HG02840 (cell line): ENCODE data around the gene AP4E1.
"Not testable (repeated sequence)": the region's sequence is repeated elsewhere in the genome, so short reads cannot be mapped to it uniquely, and the experiment has no call there.

Experiments
- ATAC-seq: cut with Tn5 transposase; IDR thresholded peaks from one replicate; pipeline ENCODE4 v1.9.1; 2021; ENCODE audit warnings: mild to moderate bottlenecking, moderate library complexity, moderate number of reproducible peaks; ENCODE audit not compliant: unreplicated experiment, low FRiP score

Gene AP4E1

GRCh38 chr15:51006336-51006985 lies 98.0 kb downstream of the AP4E1 start:
- no peak for ATAC-seq

- ATAC-seq, result no peak
Observed at GRCh38 chr15:51007131-51007666, 98.7 kb downstream of the AP4E1 start.

- no peak for ATAC-seq
Observed at GRCh38 chr15:51011212-51011611, 102.7 kb downstream of the AP4E1 start.

- no peak for ATAC-seq
Observed at GRCh38 chr15:51016615-51017014, 108.1 kb downstream of the AP4E1 start.

GRCh38 chr15:51022206-51022605 lies 113.7 kb downstream of the AP4E1 start:
- ATAC-seq, result no peak

GRCh38 chr15:51023499-51023898 lies 115.0 kb downstream of the AP4E1 start:
- no peak for ATAC-seq

GRCh38 chr15:51024735-51025453 lies 116.4 kb downstream of the AP4E1 start:
- no peak for ATAC-seq

GRCh38 chr15:51025454-51025846 lies 117.0 kb downstream of the AP4E1 start:
- no peak for ATAC-seq

GRCh38 chr15:51030649-51031316 lies 122.3 kb downstream of the AP4E1 start:
- ATAC-seq, result no peak

- not testable (repeated sequence) for ATAC-seq
Observed at GRCh38 chr15:51037474-51037873, 129.0 kb downstream of the AP4E1 start.

- no peak for ATAC-seq
Observed at GRCh38 chr15:51038162-51038973, 129.9 kb downstream of the AP4E1 start.

- no peak for ATAC-seq
Observed at GRCh38 chr15:51038974-51039319, 130.5 kb downstream of the AP4E1 start.

- ATAC-seq, result no peak
Observed at GRCh38 chr15:51044037-51044727, 135.7 kb downstream of the AP4E1 start.

GRCh38 chr15:51046016-51046415 lies 137.5 kb downstream of the AP4E1 start:
- ATAC-seq, result no peak

GRCh38 chr15:51046799-51047449 lies 138.4 kb downstream of the AP4E1 start:
- ATAC-seq, result no peak

- ATAC-seq, result no peak
Observed at GRCh38 chr15:51048308-51048707, 139.8 kb downstream of the AP4E1 start.

GRCh38 chr15:51049081-51049480 lies 140.6 kb downstream of the AP4E1 start:
- ATAC-seq, result no peak

GRCh38 chr15:51051776-51052175 lies 143.3 kb downstream of the AP4E1 start:
- ATAC-seq, result no peak

- ATAC-seq, result no peak
Observed at GRCh38 chr15:51053571-51053970, 145.1 kb downstream of the AP4E1 start.

GRCh38 chr15:51054535-51054934 lies 146.1 kb downstream of the AP4E1 start:
- ATAC-seq, result no peak
